IPS-18c (cell line): ENCODE results near the gene SENP3.
A peak's percentile ranks its signal among the peaks of the same experiment; 100 is the strongest.
"Not testable (repeated sequence)": the region's sequence is repeated elsewhere in the genome, so short reads cannot be mapped to it uniquely, and the experiment has no call there.

ENCODE experiments used
- H3K4me3 ChIP-seq: 2 replicates; pipeline ENCODE4 v1.7.0; 2013; ENCODE audit warnings: low read depth, mild to moderate bottlenecking, low read length, moderate library complexity; ENCODE audit not compliant: insufficient read depth
- H3K9me3 ChIP-seq: one replicate; pipeline ENCODE4 v1.6.1; 2013; ENCODE audit warnings: mild to moderate bottlenecking, low read length, moderate library complexity; ENCODE audit not compliant: control insufficient read depth, insufficient read depth

The SENP3 gene

GRCh38 chr17:7586673-7587419 is 25.1 kb downstream of the SENP3 start:
- Histone ChIP-seq H3K4me3 (no peak overlapping the region), H3K9me3 (no peaks in the 10 kb centered on the region)

GRCh38 chr17:7587420-7588151 is 25.9 kb downstream of the SENP3 start:
- Histone ChIP-seq H3K9me3 (no peaks in the 10 kb centered on the region), H3K4me3 (peak overlapping the region; percentile 75)

- Histone ChIP-seq H3K4me3 (peak overlapping the region; percentile 75), H3K9me3 (no peaks in the 10 kb centered on the region)
These were observed 27.0 kb downstream of the SENP3 start for GRCh38 chr17:7588553-7589203.

GRCh38 chr17:7589204-7589868 is 27.6 kb downstream of the SENP3 start:
- Histone ChIP-seq H3K4me3 (peak overlapping the region; percentile 75), H3K9me3 (no peaks in the 10 kb centered on the region)

GRCh38 chr17:7589891-7590691 is 28.4 kb downstream of the SENP3 start, which contains the start of gene SOX15:
Gene SOX15 (minus strand): TSS chr17:7590094. CDS start chr17:7589676, 418 bp downstream.
- Histone ChIP-seq H3K4me3 (peak within 1 kb of the TSS; percentile 75), H3K9me3 (no peaks in the 10 kb centered on the region)

GRCh38 chr17:7590743-7591142 is 29.0 kb downstream of the SENP3 start:
- Histone ChIP-seq H3K9me3 (no peaks in the 10 kb centered on the region), H3K4me3 (no peak overlapping the region)

GRCh38 chr17:7591596-7591995 is 29.9 kb downstream of the SENP3 start:
- H3K4me3 ChIP-seq = no peak overlapping the region
- H3K9me3 ChIP-seq = no peaks in the 10 kb centered on the region

- no peaks in the 10 kb centered on the region for H3K9me3 ChIP-seq
- H3K4me3 ChIP-seq = no peak overlapping the region
These were observed 30.8 kb downstream of the SENP3 start for GRCh38 chr17:7592422-7593021.

- Histone ChIP-seq H3K4me3 (no peak overlapping the region), H3K9me3 (no peaks in the 10 kb centered on the region)
These were observed 31.6 kb downstream of the SENP3 start for GRCh38 chr17:7593296-7593695.

- H3K9me3 ChIP-seq, H3K4me3 ChIP-seq: not testable (repeated sequence)
These were observed 35.8 kb downstream of the SENP3 start for GRCh38 chr17:7597561-7597960.

GRCh38 chr17:7606280-7606679 is 44.6 kb downstream of the SENP3 start:
- no peak overlapping the region for H3K4me3 ChIP-seq
- H3K9me3 ChIP-seq = no peaks in the 10 kb centered on the region

GRCh38 chr17:7610641-7611040 is 48.9 kb downstream of the SENP3 start:
- no peaks in the 10 kb centered on the region for H3K9me3 ChIP-seq
- no peak overlapping the region for H3K4me3 ChIP-seq

GRCh38 chr17:7611635-7612293 is 50.0 kb downstream of the SENP3 start:
- H3K9me3 ChIP-seq = no peaks in the 10 kb centered on the region
- H3K4me3 ChIP-seq = no peak overlapping the region; the same call in 1 of the 2 replicates

GRCh38 chr17:7612294-7612640 is 50.5 kb downstream of the SENP3 start:
- Histone ChIP-seq H3K4me3 (no peak overlapping the region), H3K9me3 (no peaks in the 10 kb centered on the region)

- Histone ChIP-seq H3K9me3 (no peaks in the 10 kb centered on the region), H3K4me3 (peak overlapping the region; percentile 87)
These were observed 52.2 kb downstream of the SENP3 start for GRCh38 chr17:7613769-7614424.
